Sigmoid colon (tissue), 3 donors: Measurements from ENCODE around the gene FIBCD1.

Source experiments
- CTCF ChIP-seq, 4 experiments: fragments of 450-650 bp in 3 of 4; fragments of 200-600 bp in 1 of 4; IDR thresholded peaks; one replicate each; pipeline ENCODE4 v1.5.1; 2016 to 2019; ENCODE audit warnings: antibody characterized with exemption in 4 of 4, mild to moderate bottlenecking in 3 of 4, moderate library complexity in 2 of 4
- POLR2A ChIP-seq, 2 donors: fragments of 450-650 bp; IDR thresholded peaks; one replicate each; pipeline ENCODE4 v1.6.1; 2016; ENCODE audit warnings: antibody characterized with exemption in 2 of 2, mild to moderate bottlenecking in 2 of 2, moderate library complexity in 2 of 2

GRCh38 chr9:130877300-130877699 is 61.7 kb downstream of the FIBCD1 start:
- TF ChIP-seq CTCF (IDR thresholded peaks at IDR 0.05) = no peak
- no peak for TF ChIP-seq POLR2A (IDR thresholded peaks at IDR 0.05)
